Fibroblast of lung (primary cell): ENCODE results near the gene INHA.

ENCODE experiments used
- CTCF ChIP-seq, 2 donors: IDR thresholded peaks in 1 of 2; conservative IDR thresholded peaks in 1 of 2; 1 replicate in 1 of 2; 2 replicates in 1 of 2; pipeline ENCODE4 v1.5.1; 2011 to 2012; ENCODE audit warnings: low read length in 2 of 2, control low read depth in 1 of 2, inconsistent platforms in 1 of 2, low read depth in 1 of 2, mild to moderate bottlenecking in 1 of 2
- EZH2 ChIP-seq: IDR thresholded peaks from 2 replicates; pipeline ENCODE4 v1.5.1; 2012; ENCODE audit warnings: low read length, control low read depth, mild to moderate bottlenecking; ENCODE audit errors: missing control alignments

DNA sequence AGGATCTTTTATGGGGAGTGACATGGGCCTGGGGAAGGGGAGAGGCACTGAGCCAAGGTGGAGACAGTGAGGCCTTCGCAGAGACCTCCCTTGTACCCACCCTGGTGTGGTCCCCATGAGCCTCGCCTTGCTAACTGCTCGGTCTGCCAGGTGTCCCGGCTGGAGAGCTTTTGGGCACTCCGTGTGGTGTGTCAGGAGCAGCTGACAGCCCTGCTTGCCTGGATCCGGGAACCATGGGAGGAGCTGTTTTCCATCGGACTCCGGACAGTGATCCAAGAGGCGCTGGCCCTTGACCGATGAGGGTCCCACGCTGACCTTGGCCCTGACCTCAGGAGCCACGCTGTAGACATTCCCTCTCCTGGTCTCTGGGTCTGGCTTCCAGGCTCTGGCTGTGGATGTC is 43.8 kb downstream of the INHA start:
- TF ChIP-seq CTCF (conservative IDR thresholded peaks at IDR 0.05 in 1 of 2, IDR thresholded peaks at IDR 0.05 in 1 of 2; ENCODE audit: low read depth in 1 of 2, low read length in 2 of 2) (no peak), EZH2 (no peak)
